HepG2 (cell line): ENCODE data around the gene RASSF4. TPM values are rescaled to one million over a fixed set of nuclear protein-coding genes. Genes with fewer than 3 reads are reported as not detected.
A peak's percentile ranks its signal among the peaks of the same experiment; 100 is the strongest.

Source experiments
- ARID5B ChIP-seq: IDR thresholded peaks from 2 replicates; pipeline ENCODE4 v1.4.0; 2020; ENCODE audit warnings: mild to moderate bottlenecking, missing genetic modification reagents
- ELK4 ChIP-seq: sonication (generic); formaldehyde crosslinking; IDR thresholded peaks from 2 replicates; pipeline ENCODE4 v1.9.0; 2021; ENCODE audit warnings: missing genetic modification reagents, borderline replicate concordance
- ETV5 ChIP-seq: IDR thresholded peaks from 2 replicates; pipeline ENCODE4 v1.6.1; 2018; ENCODE audit warnings: missing biosample characterization, missing genetic modification reagents, inconsistent platforms, borderline replicate concordance
- GFI1 ChIP-seq: sonication (generic); formaldehyde crosslinking; IDR thresholded peaks from 2 replicates; pipeline ENCODE4 v1.5.0; 2020; ENCODE audit warnings: missing genetic modification reagents, mild to moderate bottlenecking, borderline replicate concordance
- MED1 ChIP-seq: sonication (generic); formaldehyde crosslinking; IDR thresholded peaks from 2 replicates; pipeline ENCODE4 v1.4.0; 2020; ENCODE audit warnings: missing genetic modification reagents
- MEIS1 ChIP-seq: sonication (generic); formaldehyde crosslinking; IDR thresholded peaks from 2 replicates; pipeline ENCODE4 v1.9.0; 2021; ENCODE audit warnings: mild to moderate bottlenecking, missing genetic modification reagents, moderate library complexity, borderline replicate concordance
- NFKBIZ ChIP-seq: IDR thresholded peaks from 2 replicates; pipeline ENCODE4 v1.6.1; 2018; ENCODE audit warnings: missing genetic modification reagents, missing compliant biosample characterization
- NFYB ChIP-seq: sonication (generic); formaldehyde crosslinking; IDR thresholded peaks from 2 replicates; pipeline ENCODE4 v1.4.0; 2020; ENCODE audit warnings: missing genetic modification reagents
- REL ChIP-seq: sonication (generic); formaldehyde crosslinking; conservative IDR thresholded peaks from 2 replicates; pipeline ENCODE4 v1.8.0; 2022; ENCODE audit warnings: mild to moderate bottlenecking, missing genetic modification reagents, moderate library complexity
- SAP130 ChIP-seq: IDR thresholded peaks from 2 replicates; pipeline ENCODE4 v1.6.1; 2016; ENCODE audit warnings: low read depth
- SMAD9 ChIP-seq: sonication (generic); formaldehyde crosslinking; IDR thresholded peaks from 2 replicates; pipeline ENCODE4 v1.5.1; 2020; ENCODE audit warnings: mild to moderate bottlenecking, missing genetic modification reagents
- SOX5 ChIP-seq: IDR thresholded peaks from 2 replicates; pipeline ENCODE4 v1.6.1; 2016; ENCODE audit warnings: borderline replicate concordance
- TEAD3 ChIP-seq: optimal IDR thresholded peaks from 2 replicates; pipeline ENCODE3; 2016; ENCODE audit warnings: borderline replicate concordance
- THAP11 ChIP-seq: IDR thresholded peaks from 2 replicates; pipeline ENCODE4 v1.6.1; 2016; ENCODE audit warnings: missing biosample characterization, missing genetic modification reagents
- ZBTB43 ChIP-seq: sonication (generic); formaldehyde crosslinking; conservative IDR thresholded peaks from 2 replicates; pipeline ENCODE4 v1.4.0; 2020; ENCODE audit warnings: missing genetic modification reagents
- ZFP36L2 ChIP-seq: sonication (generic); formaldehyde crosslinking; IDR thresholded peaks from 2 replicates; pipeline ENCODE4 v1.4.0; 2020; ENCODE audit warnings: missing genetic modification reagents
- ZKSCAN8 ChIP-seq: IDR thresholded peaks from 2 replicates; pipeline ENCODE4 v1.6.1; 2016; ENCODE audit warnings: borderline replicate concordance, missing genetic modification reagents, missing compliant biosample characterization
- ZNF724P ChIP-seq: sonication (generic); formaldehyde crosslinking; IDR thresholded peaks from 2 replicates; pipeline ENCODE4 v1.8.0; 2022; ENCODE audit warnings: missing genetic modification reagents, borderline replicate concordance
- ZNF772 ChIP-seq: sonication (generic); formaldehyde crosslinking; IDR thresholded peaks from 2 replicates; pipeline ENCODE4 v1.5.0; 2020; ENCODE audit warnings: mild to moderate bottlenecking, missing genetic modification reagents
- ZSCAN25 ChIP-seq: sonication (generic); formaldehyde crosslinking; IDR thresholded peaks from 2 replicates; pipeline ENCODE4 v1.8.0; 2022; ENCODE audit warnings: mild to moderate bottlenecking, missing genetic modification reagents
- ZSCAN5A ChIP-seq: sonication (generic); formaldehyde crosslinking; IDR thresholded peaks from 2 replicates; pipeline ENCODE4 v1.8.0; 2022; ENCODE audit warnings: mild to moderate bottlenecking, missing genetic modification reagents, borderline replicate concordance
- polyA plus RNA-seq, 8 experiments: library from polyadenylated mRNA; depleted of rRNA in 3 of 8; stranded (reverse) in 7 of 8; unstranded in 1 of 8; fragments of >200 nt; fragmentation: Illumina TruSeq in 4 of 8; extraction: Trizol in 4 of 8; gene quantifications; 2 replicates each; pipeline versions ENCODE4 v1.2.1 to v1.2.3, GENCODE V29; 2011 to 2016; ENCODE audit warnings: low read depth in 4 of 8, missing spikeins in 1 of 8, mixed read lengths in 1 of 8; ENCODE audit not compliant: insufficient read depth in 1 of 8
- total RNA-seq, 5 experiments: library from RNA; depleted of rRNA; stranded (reverse); fragments of >200 nt; fragmentation: Illumina TruSeq; extraction: Trizol; gene quantifications; 2 replicates each; pipeline ENCODE4 v1.2.3, GENCODE V29; 2016; ENCODE audit warnings: low read depth in 1 of 5
- TF ChIP-seq, protein P1 (sequence below): IDR thresholded peaks from 2 replicates; pipeline ENCODE4 v1.6.1; 2016; ENCODE audit warnings: mild to moderate bottlenecking

RASSF4 gene
- total and polyA plus RNA-seq, 2 of the 13 experiments (the other 11 are each of a cell fraction or from before 2014, with no cell fraction given) = 34.0 to 51.7 TPM

GRCh38 chr10:45008524-45009161 is 49.0 kb downstream of the RASSF4 start (continued):
- TF ChIP-seq ZBTB43 (no peak), MEIS1 (CRISPR knock-in tag) (no peak), THAP11 (peak; percentile 40; the same call in 1 of the 2 replicates), GFI1 (no peak), SOX5 (peak; percentile 54; the same call in 1 of the 2 replicates), SMAD9 (no peak), ZSCAN5A (no peak), ELK4 (CRISPR knock-in tag) (no peak), NFKBIZ (CRISPR knock-in tag) (no peak), ZSCAN25 (CRISPR knock-in tag) (no peak), NFYB (CRISPR knock-in tag) (no peak), ARID5B (peak; percentile 22; the same call in 1 of the 2 replicates), SAP130 (CRISPR knock-in tag) (peak; percentile 46; the same call in 1 of the 2 replicates), ZKSCAN8 (0 out of 2 replicates have a peak, but pooled peaks have one; percentile 23), ZFP36L2 (CRISPR knock-in tag) (no peak), ZNF772 (CRISPR knock-in tag) (no peak), REL (CRISPR knock-in tag) (no peak), MED1 (CRISPR knock-in tag) (peak; percentile 58), ETV5 (peak; percentile 8; the same call in 1 of the 2 replicates), TEAD3 (CRISPR knock-in tag) (peak; percentile 52), ZNF724P (CRISPR knock-in tag) (no peak)
- TF ChIP-seq, protein P1, sequence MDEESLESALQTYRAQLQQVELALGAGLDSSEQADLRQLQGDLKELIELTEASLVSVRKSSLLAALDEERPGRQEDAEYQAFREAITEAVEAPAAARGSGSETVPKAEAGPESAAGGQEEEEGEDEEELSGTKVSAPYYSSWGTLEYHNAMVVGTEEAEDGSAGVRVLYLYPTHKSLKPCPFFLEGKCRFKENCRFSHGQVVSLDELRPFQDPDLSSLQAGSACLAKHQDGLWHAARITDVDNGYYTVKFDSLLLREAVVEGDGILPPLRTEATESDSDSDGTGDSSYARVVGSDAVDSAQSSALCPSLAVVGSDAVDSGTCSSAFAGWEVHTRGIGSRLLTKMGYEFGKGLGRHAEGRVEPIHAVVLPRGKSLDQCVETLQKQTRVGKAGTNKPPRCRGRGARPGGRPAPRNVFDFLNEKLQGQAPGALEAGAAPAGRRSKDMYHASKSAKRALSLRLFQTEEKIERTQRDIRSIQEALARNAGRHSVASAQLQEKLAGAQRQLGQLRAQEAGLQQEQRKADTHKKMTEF (CRISPR knock-in tag) = no peak
